HG03175 (cell line): ENCODE measurements around the gene KRTAP10-12.

Experiments used
- ATAC-seq: cut with Tn5 transposase; IDR thresholded peaks from one replicate; pipeline ENCODE4 v1.9.1; 2021; ENCODE audit warnings: mild to moderate bottlenecking, moderate library complexity; ENCODE audit not compliant: unreplicated experiment

Gene KRTAP10-12

GRCh38 chr21:44710756-44711326, 13.9 kb downstream of the KRTAP10-12 start:
- no peak for ATAC-seq

GRCh38 chr21:44711327-44712202, 14.6 kb downstream of the KRTAP10-12 start, which contains the start of gene TSPEAR:
Gene TSPEAR, minus strand, starts transcription at chr21:44711572. Its CDS starts 58 bp downstream, at chr21:44711514.
- no peak for ATAC-seq

DNA sequence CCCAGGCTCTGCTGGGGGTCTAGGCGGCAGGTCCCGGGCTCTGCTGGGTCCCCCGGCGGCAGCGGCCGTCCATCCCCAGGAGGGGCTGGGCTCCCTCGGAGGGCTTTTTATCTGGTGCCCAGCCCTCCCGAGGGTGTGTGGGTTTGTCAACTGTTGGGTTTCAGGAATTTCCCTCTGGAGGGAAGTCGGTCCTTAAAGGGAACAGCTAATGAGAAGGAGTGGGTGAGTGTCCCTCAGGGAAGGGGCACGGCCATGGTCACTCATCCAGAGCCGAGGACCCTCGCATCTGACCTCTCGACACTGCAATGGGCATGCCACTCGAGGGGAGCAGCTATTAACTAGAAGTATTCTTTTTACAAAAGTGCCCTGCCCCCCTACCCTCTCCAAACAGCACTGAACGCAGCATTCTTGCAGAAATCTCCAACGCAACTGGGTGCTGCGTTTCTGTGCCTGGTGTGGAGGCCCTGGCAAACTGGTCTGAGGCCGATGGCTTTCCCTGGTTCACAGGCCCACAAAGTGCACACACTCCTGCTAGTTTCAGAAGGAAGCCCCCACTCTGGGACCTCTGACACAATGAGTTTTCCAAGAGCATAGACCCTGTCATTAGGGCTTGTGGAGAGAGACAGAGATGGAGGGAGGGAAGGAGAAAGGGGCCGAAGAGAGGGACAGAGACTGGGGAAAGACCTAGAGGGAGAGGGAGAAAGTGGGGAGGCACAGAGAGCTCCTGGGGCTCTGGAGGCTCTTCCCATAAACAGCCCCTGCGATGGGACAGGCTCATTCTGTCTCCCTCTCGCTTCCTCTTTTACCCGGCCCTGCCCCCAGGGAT, 15.4 kb downstream of the KRTAP10-12 start:
- ATAC-seq, result no peak

DNA sequence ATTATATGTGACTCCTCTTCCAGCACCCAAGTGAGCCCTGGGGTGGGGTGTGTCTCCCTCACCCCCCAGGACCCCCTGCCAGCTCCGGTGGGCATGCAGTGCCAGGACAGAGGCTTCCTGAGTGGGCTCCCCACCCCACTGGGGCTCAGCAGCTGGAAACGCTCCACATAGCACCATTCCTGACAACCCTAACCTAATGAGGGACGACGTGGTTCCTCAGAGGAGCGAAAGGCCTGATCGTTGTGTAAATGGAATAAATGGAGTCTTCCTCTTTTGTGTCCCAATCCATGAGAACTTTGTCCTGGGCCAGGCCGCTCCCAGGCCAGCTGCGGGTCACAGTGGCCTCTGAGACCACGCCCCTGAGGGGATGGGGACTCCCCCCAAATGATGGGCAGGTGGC, 16.2 kb downstream of the KRTAP10-12 start:
- no peak for ATAC-seq

DNA sequence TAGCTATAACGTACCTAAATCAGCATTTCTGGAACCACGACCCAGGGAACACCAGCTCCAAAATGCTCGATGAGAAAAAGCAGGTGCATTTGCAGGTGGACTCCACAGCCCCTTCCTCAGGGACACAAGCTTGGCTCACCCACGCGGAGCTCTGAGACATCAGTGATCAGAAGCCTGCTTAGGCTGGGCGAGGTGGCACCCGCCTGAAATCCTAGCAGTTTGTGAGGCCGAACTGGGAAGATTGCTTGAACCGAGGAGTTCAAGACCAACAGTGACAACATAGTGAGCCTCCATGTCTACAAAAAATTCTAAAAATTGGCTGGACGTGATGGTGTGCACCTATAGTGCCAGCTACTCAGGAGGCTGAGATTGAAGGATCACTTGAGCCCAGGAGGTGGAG, 16.9 kb downstream of the KRTAP10-12 start:
- ATAC-seq, result no peak

DNA sequence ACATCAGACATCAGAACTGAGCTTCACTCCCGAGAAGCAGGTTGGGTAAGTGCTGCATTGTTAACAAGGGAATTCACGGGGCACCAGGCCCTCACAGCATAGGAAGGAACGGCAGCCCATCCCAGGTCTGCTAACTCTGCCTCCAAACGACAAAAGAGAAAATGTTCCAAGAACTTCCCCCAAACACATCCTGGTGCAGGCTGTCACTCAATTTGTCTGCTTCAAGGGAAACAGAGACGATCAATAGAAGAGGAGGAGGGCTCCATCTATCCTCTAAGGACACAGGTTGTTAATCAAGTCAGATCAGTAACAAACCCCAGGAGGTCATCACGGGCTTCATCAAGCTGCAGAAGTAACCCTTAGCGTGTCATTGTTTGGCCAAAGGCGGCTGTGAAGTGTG, 17.9 kb downstream of the KRTAP10-12 start:
- ATAC-seq, result no peak

- no peak for ATAC-seq
These were observed 20.0 kb downstream of the KRTAP10-12 start for GRCh38 chr21:44716984-44717383.

- no peak for ATAC-seq
These were observed 21.1 kb downstream of the KRTAP10-12 start for GRCh38 chr21:44718093-44718492.

DNA sequence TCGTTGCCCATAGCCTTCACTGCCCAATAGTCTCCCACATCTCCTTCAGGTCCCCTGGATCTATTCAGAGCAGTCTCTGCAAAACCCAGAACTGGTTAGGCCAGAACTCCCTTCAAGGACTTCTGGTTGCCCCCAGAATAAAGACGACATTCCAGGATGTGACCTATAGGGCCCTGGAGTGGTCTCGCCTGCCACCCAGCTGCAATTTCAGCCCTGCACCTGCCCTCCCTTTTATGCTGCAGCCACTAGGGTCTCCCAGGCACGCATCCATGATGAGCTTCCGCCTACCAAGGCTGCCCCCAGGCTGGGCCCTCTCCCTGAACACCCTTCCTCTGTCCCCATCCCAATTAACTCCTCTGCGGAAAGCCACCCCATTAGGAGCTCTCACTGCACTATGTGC, 21.6 kb downstream of the KRTAP10-12 start:
- no peak for ATAC-seq

- ATAC-seq, result no peak
These were observed 23.2 kb downstream of the KRTAP10-12 start for GRCh38 chr21:44720170-44720569.

DNA sequence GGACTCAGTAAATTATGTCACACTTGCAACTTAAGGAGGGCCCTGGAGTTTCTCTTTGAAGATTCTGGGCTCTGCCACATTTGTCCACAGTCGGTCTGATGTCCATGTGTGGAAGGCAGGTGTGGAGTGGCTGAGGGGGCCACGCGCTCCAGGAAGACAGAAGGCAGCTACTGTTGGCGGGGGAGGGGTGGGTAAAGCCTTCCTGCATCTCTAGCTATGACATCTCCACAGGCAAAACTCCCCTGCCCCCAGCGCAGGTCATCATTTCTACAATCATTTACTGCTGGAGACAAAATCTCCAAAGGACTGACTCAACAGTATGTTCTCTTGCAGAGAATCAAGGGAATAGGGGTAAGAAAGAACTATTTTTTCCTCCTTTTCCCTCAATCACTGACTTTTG, 25.8 kb downstream of the KRTAP10-12 start:
- ATAC-seq, result no peak

DNA sequence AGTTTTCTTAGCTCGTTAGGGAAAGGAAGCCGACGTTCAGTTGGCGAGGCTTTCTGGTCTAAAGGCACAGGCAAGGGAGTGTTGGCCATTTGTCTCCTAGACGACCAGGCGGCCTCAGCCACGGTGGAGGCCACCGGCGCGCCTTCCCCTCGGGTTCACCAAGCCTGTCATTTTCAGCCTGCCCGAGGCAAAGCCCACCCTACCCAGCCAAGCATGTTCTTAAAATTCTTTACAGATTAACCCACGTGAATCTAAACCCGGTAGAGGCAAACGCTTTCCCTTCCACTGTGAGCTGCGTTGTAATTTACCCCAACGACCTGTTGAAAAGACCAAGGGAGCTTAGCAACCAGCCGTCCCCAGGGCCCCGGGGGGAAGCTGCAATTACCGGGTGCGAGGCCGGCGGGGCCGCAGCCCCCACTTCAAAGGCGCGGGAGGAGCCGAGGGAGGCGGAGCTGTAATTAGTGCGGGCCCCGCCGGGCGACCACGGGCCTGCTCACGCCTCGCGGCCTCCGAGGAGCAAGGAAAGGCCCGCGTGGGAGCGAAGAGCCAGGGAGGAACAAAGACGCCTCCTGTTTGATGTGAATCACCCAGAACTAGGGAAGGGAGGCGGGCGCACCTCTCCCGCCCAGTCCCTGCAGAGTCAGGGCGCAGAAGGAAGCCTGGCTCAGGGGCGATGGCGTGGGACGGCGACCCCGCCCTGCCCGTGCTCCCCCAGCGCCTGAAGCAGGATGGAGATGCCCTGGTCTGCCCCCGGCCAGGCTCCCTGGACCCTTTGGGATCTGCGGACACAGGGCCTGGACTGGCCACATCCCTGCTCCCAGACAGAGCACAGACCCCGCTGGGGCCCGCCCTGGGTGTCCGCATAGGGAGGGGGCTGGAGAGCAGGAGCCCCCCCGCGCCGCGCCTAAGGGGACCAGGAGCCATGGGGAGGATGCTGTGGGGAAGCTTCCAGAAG, 26.5 kb downstream of the KRTAP10-12 start:
- no peak for ATAC-seq

DNA sequence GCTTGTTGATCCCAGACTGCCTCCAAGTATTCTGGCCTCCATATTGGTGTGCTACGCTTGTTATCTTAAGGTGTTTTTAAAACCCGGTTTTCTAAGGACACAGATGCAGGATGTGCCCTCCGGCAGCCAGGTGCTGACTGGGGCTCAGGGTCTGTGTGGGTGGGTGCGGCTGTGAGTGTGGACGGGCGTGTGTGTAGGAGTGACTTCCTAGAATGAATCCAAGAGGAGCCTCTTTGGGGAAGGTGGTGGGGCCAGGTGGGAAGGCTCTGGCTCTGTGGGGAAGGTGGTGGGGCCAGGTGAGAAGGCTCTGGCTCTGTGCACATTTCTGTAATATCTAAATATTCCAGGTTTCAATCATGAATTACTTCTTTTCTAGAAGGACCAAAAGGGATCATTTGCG, 27.2 kb downstream of the KRTAP10-12 start:
- no peak for ATAC-seq

DNA sequence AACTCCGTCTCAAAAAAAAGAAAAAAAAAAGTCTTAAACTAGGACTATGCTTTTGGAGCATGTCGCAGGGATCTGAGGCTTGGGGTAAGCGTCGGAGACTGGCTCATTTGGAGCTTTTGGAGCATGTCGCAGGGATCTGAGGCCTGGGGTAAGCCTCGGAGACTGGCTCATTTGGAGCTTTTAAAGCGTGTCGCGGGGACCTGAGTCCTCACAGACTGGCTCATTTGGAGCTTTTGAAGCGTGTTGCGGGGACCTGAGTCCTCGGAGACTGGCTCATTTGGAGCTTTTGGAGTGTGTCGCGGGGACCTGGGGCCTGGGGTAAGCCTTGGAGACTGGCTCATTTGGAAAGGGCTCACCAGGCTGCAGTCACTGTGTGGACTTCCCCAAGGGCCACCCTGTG, 28.0 kb downstream of the KRTAP10-12 start:
- ATAC-seq, result no peak

- ATAC-seq, result no peak
These were observed 29.9 kb downstream of the KRTAP10-12 start for GRCh38 chr21:44726826-44727225.

GRCh38 chr21:44727321-44727720, 30.3 kb downstream of the KRTAP10-12 start:
- no peak for ATAC-seq

GRCh38 chr21:44727757-44728156, 30.8 kb downstream of the KRTAP10-12 start:
- no peak for ATAC-seq

- ATAC-seq, result no peak
These were observed 31.7 kb downstream of the KRTAP10-12 start for GRCh38 chr21:44728716-44729115.

- ATAC-seq, result no peak
These were observed 32.5 kb downstream of the KRTAP10-12 start for GRCh38 chr21:44729336-44730027.

- ATAC-seq, result no peak
These were observed 33.0 kb downstream of the KRTAP10-12 start for GRCh38 chr21:44730028-44730395.
